ENCODE data around the gene PTGER3.

GRCh38 chr1:71047635-71048607 is at the start of gene PTGER3:
- TF ChIP-seq, protein P1, sequence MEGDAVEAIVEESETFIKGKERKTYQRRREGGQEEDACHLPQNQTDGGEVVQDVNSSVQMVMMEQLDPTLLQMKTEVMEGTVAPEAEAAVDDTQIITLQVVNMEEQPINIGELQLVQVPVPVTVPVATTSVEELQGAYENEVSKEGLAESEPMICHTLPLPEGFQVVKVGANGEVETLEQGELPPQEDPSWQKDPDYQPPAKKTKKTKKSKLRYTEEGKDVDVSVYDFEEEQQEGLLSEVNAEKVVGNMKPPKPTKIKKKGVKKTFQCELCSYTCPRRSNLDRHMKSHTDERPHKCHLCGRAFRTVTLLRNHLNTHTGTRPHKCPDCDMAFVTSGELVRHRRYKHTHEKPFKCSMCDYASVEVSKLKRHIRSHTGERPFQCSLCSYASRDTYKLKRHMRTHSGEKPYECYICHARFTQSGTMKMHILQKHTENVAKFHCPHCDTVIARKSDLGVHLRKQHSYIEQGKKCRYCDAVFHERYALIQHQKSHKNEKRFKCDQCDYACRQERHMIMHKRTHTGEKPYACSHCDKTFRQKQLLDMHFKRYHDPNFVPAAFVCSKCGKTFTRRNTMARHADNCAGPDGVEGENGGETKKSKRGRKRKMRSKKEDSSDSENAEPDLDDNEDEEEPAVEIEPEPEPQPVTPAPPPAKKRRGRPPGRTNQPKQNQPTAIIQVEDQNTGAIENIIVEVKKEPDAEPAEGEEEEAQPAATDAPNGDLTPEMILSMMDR (conservative IDR thresholded peaks at IDR 0.05; ENCODE audit: low read depth, low read length): no peak
- TF ChIP-seq EZH2 (IDR thresholded peaks at IDR 0.05; ENCODE audit: borderline replicate concordance, low read depth, low read length, poor library complexity, severe bottlenecking): no peak
